ENCODE results near the gene MSI2.

Gene MSI2

GRCh38 chr17:57343717-57344116 lies 87.4 kb downstream of the MSI2 start:
- no peak for DNase-seq (ENCODE audit: low read depth)

- no peak for DNase-seq (ENCODE audit: low read depth)
Observed at GRCh38 chr17:57344261-57344660, 87.9 kb downstream of the MSI2 start.

- no peak for DNase-seq (ENCODE audit: low read depth)
Observed at GRCh38 chr17:57349541-57350247, 93.4 kb downstream of the MSI2 start.

GRCh38 chr17:57350266-57350665 lies 93.9 kb downstream of the MSI2 start:
- DNase-seq (ENCODE audit: low read depth): no peak

GRCh38 chr17:57352665-57353175 lies 96.4 kb downstream of the MSI2 start:
- no peak for DNase-seq (ENCODE audit: low read depth)

- no peak for DNase-seq (ENCODE audit: low read depth)
Observed at GRCh38 chr17:57354673-57355072, 98.3 kb downstream of the MSI2 start.

GRCh38 chr17:57355090-57355859 lies 99.0 kb downstream of the MSI2 start:
- DNase-seq (ENCODE audit: low read depth): no peak

- DNase-seq (ENCODE audit: low read depth): no peak
Observed at GRCh38 chr17:57356153-57356718, 99.9 kb downstream of the MSI2 start.

- peak; percentile 33 for DNase-seq (ENCODE audit: low read depth)
Observed at GRCh38 chr17:57356719-57357391, 100.5 kb downstream of the MSI2 start.

- DNase-seq (ENCODE audit: low read depth): no peak
Observed at GRCh38 chr17:57357392-57357784, 101.1 kb downstream of the MSI2 start.

- DNase-seq (ENCODE audit: low read depth): no peak
Observed at GRCh38 chr17:57357830-57358430, 101.6 kb downstream of the MSI2 start.

GRCh38 chr17:57360266-57360665 lies 103.9 kb downstream of the MSI2 start:
- no peak for DNase-seq (ENCODE audit: low read depth)

- no peak for DNase-seq (ENCODE audit: low read depth)
Observed at GRCh38 chr17:57362797-57363556, 106.7 kb downstream of the MSI2 start.

GRCh38 chr17:57363580-57363979 lies 107.3 kb downstream of the MSI2 start:
- DNase-seq (ENCODE audit: low read depth): no peak

- no peak for DNase-seq (ENCODE audit: low read depth)
Observed at GRCh38 chr17:57363998-57364643, 107.8 kb downstream of the MSI2 start.

- DNase-seq (ENCODE audit: low read depth): peak; percentile 60
Observed at GRCh38 chr17:57365420-57365819, 109.1 kb downstream of the MSI2 start.

GRCh38 chr17:57366177-57366557 lies 109.8 kb downstream of the MSI2 start:
- no peak for DNase-seq (ENCODE audit: low read depth)

- DNase-seq (ENCODE audit: low read depth): no peak
Observed at GRCh38 chr17:57366558-57367351, 110.4 kb downstream of the MSI2 start.

- no peak for DNase-seq (ENCODE audit: low read depth)
Observed at GRCh38 chr17:57368637-57369336, 112.5 kb downstream of the MSI2 start.
